ENCODE measurements around the gene RHOJ.
"Not testable (repeated sequence)": the region's sequence is repeated elsewhere in the genome, so short reads cannot be mapped to it uniquely, and the experiment has no call there.

The RHOJ gene

GRCh38 chr14:63268771-63269170 lies 64.5 kb downstream of the RHOJ start:
- DNase-seq (ENCODE audit: low spot score): no peak

GRCh38 chr14:63269561-63270225 lies 65.5 kb downstream of the RHOJ start:
- DNase-seq (ENCODE audit: low spot score): no peak

GRCh38 chr14:63273129-63273528 lies 68.9 kb downstream of the RHOJ start:
- DNase-seq (ENCODE audit: low spot score): no peak

GRCh38 chr14:63273717-63274655 lies 69.7 kb downstream of the RHOJ start:
- no peak for DNase-seq (ENCODE audit: low spot score)

- no peak for DNase-seq (ENCODE audit: low spot score)
These were observed 71.4 kb downstream of the RHOJ start for GRCh38 chr14:63275611-63276010.

GRCh38 chr14:63276016-63276415 lies 71.8 kb downstream of the RHOJ start:
- DNase-seq (ENCODE audit: low spot score): no peak

GRCh38 chr14:63276492-63277342 lies 72.5 kb downstream of the RHOJ start:
- peak; percentile 36 for DNase-seq (ENCODE audit: low spot score)

- DNase-seq (ENCODE audit: low spot score): no peak
These were observed 73.4 kb downstream of the RHOJ start for GRCh38 chr14:63277591-63278183.

- DNase-seq (ENCODE audit: low spot score): not testable (repeated sequence)
These were observed 75.7 kb downstream of the RHOJ start for GRCh38 chr14:63279933-63280332.

- no peak for DNase-seq (ENCODE audit: low spot score)
These were observed 79.0 kb downstream of the RHOJ start for GRCh38 chr14:63282997-63283883.

- DNase-seq (ENCODE audit: low spot score): no peak
These were observed 79.6 kb downstream of the RHOJ start for GRCh38 chr14:63283884-63284248.

GRCh38 chr14:63286071-63286470 lies 81.8 kb downstream of the RHOJ start:
- no peak for DNase-seq (ENCODE audit: low spot score)

- no peak for DNase-seq (ENCODE audit: low spot score)
These were observed 83.6 kb downstream of the RHOJ start for GRCh38 chr14:63287666-63288483.

- no peak for DNase-seq (ENCODE audit: low spot score)
These were observed 84.6 kb downstream of the RHOJ start for GRCh38 chr14:63288853-63289252.

GRCh38 chr14:63290741-63291430 lies 86.6 kb downstream of the RHOJ start:
- DNase-seq (ENCODE audit: low spot score): no peak

- no peak for DNase-seq (ENCODE audit: low spot score)
These were observed 88.6 kb downstream of the RHOJ start for GRCh38 chr14:63292805-63293204.

- no peak for DNase-seq (ENCODE audit: low spot score)
These were observed 91.0 kb downstream of the RHOJ start for GRCh38 chr14:63295231-63295685.

GRCh38 chr14:63296060-63296563 lies 91.9 kb downstream of the RHOJ start:
- DNase-seq (ENCODE audit: low spot score): no peak
